Measurements from ENCODE around the gene MYOZ2.
"Not testable (repeated sequence)": the region's sequence is repeated elsewhere in the genome, so short reads cannot be mapped to it uniquely, and the experiment has no call there.

MYOZ2 gene

DNA sequence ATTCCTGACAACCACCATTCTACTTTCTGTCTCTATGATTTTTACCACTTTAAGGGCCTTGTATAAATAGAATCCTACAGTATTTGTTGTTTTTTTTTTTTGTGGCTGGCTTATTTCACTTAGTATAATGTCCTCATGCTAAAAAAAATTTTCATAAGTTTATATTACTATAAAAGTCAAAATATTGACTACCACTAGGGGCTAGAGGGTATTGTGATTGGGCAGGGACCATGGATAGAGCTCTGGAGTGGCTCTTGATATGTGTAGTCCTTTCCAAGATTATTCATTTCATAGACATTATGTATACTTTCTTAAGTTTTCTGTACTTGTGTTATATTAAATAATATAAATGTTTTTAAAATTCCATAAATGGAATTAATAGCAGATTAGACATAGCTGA, 34.6 kb downstream of the MYOZ2 start:
- Histone ChIP-seq H3K4me3 (ENCODE audit: low read length) (no peak overlapping the region), H3K27ac (ENCODE audit: low read length) (no peak overlapping the region), H3K9me3 (ENCODE audit: insufficient read depth, low read length) (no peaks in the 10 kb centered on the region), H2AFZ (ENCODE audit: low read depth, low read length) (no peak overlapping the region), H3K9ac (ENCODE audit: low read length) (no peak overlapping the region), H3K27me3 (ENCODE audit: low read depth, low read length) (no peaks in the 10 kb centered on the region), H3K4me1 (ENCODE audit: low read length) (no peaks in the 10 kb centered on the region), H3K4me2 (ENCODE audit: low read length) (no peak overlapping the region), H3K36me3 (replicated peaks; ENCODE audit: low read depth, low read length) (no peaks in the 10 kb centered on the region), H3K79me2 (ENCODE audit: low read length) (no peaks in the 10 kb centered on the region), H4K20me1 (ENCODE audit: insufficient read depth, low read length) (no peaks in the 10 kb centered on the region)
- TF ChIP-seq, protein P1, sequence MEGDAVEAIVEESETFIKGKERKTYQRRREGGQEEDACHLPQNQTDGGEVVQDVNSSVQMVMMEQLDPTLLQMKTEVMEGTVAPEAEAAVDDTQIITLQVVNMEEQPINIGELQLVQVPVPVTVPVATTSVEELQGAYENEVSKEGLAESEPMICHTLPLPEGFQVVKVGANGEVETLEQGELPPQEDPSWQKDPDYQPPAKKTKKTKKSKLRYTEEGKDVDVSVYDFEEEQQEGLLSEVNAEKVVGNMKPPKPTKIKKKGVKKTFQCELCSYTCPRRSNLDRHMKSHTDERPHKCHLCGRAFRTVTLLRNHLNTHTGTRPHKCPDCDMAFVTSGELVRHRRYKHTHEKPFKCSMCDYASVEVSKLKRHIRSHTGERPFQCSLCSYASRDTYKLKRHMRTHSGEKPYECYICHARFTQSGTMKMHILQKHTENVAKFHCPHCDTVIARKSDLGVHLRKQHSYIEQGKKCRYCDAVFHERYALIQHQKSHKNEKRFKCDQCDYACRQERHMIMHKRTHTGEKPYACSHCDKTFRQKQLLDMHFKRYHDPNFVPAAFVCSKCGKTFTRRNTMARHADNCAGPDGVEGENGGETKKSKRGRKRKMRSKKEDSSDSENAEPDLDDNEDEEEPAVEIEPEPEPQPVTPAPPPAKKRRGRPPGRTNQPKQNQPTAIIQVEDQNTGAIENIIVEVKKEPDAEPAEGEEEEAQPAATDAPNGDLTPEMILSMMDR (IDR thresholded peaks at IDR 0.05; ENCODE audit: low read depth, low read length) = no peak
- TF ChIP-seq EZH2phosphoT487 (IDR thresholded peaks at IDR 0.05; ENCODE audit: low read depth) = no peak

DNA sequence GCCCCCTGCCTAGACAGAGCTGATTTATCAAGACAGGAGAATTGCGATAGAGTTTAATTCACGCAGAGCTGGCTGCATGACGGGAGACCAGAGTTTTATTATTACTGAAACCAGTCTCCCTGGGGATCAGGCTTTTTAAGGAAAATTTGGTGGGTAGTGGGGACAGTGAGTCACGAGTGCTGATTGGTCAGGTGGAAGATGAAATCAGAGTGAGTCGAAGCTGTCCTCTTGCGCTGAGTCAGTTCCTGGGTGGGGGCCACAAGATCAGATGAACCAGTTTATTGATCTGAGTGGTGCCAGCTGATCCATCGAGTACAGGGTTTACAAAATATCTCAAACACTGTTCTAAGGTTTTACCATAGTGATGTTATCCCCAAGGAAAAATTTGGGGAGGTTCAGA, 36.6 kb downstream of the MYOZ2 start:
- Histone ChIP-seq H3K4me1 (ENCODE audit: low read length) (no peaks in the 10 kb centered on the region), H3K27ac (ENCODE audit: low read length) (no peak overlapping the region), H3K4me3 (ENCODE audit: low read length) (no peak overlapping the region), H3K9me3 (ENCODE audit: insufficient read depth, low read length) (no peaks in the 10 kb centered on the region), H3K4me2 (ENCODE audit: low read length) (no peak overlapping the region), H3K9ac (ENCODE audit: low read length) (no peak overlapping the region), H4K20me1 (ENCODE audit: insufficient read depth, low read length) (no peaks in the 10 kb centered on the region), H2AFZ (ENCODE audit: low read depth, low read length) (no peak overlapping the region), H3K27me3 (ENCODE audit: low read depth, low read length) (no peaks in the 10 kb centered on the region), H3K36me3 (replicated peaks; ENCODE audit: low read depth, low read length) (no peaks in the 10 kb centered on the region), H3K79me2 (ENCODE audit: low read length) (no peaks in the 10 kb centered on the region)
- TF ChIP-seq, protein P1 (IDR thresholded peaks at IDR 0.05; ENCODE audit: low read depth, low read length) = no peak
- no peak for TF ChIP-seq EZH2phosphoT487 (IDR thresholded peaks at IDR 0.05; ENCODE audit: low read depth)

DNA sequence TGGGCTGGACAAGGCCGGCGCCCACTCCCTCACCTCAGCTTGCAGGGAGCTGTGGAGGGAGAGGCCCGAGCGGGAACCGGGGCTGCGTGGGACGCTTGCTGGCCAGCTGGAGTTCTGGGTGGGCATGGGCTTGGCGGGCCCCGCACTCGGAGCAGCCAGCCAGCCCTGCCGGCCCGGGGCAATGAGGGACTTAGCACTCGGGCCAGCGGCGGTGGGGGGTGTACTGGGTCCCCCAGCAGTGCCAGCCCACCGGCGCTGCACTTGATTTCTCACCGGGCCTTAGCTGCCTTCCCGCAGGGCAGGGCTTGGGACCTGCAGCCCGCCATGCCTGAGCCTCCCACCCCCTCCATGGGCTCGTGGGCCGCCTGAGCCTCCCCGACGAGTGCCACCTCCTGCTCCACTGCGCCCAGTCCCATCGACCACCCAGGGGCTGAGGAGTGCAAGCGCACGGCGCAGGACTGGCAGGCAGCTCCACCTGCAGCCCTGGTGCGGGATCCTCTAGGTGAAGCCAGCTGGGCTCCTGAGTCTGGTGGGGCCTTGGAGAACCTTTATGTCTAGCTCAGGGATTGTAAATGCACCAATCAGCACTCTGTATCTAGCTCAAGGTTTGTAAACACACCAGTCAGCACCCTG, 38.2 kb downstream of the MYOZ2 start:
- H3K4me2 ChIP-seq (ENCODE audit: low read length); H3K27ac ChIP-seq (ENCODE audit: low read length); H4K20me1 ChIP-seq (ENCODE audit: insufficient read depth, low read length); H3K9ac ChIP-seq (ENCODE audit: low read length); H3K36me3 ChIP-seq (replicated peaks; ENCODE audit: low read depth, low read length); H3K9me3 ChIP-seq (ENCODE audit: insufficient read depth, low read length); H3K4me3 ChIP-seq (ENCODE audit: low read length); H3K4me1 ChIP-seq (ENCODE audit: low read length); H3K27me3 ChIP-seq (ENCODE audit: low read depth, low read length); H3K79me2 ChIP-seq (ENCODE audit: low read length); H2AFZ ChIP-seq (ENCODE audit: low read depth, low read length): not testable (repeated sequence)

DNA sequence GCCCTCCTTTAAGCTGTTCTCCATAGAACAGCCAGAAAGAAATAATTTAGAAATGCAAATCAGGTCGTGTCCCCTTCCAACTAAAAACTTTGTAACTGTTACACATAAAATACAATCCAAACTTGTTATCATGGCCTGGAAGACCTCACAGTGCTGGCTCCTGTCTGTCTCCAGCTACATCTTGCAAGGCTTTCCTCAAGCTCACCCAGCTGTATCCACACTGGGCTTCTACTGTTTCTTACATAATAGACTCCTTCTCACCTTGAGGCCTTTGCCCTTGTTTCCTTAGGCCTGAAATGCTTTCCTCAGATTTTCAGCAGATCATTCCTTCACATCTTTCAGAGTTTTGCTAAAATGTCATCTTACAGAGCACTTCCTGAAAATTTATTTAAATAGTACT, 43.4 kb downstream of the MYOZ2 start:
- H3K79me2 ChIP-seq (ENCODE audit: low read length) = no peaks in the 10 kb centered on the region
- H3K4me3 ChIP-seq (ENCODE audit: low read length) = no peak overlapping the region
- peaks cover 5% of the 10 kb centered on the region; the same call in 1 of the 2 replicates for H3K27me3 ChIP-seq (ENCODE audit: low read depth, low read length)
- H3K4me2 ChIP-seq (ENCODE audit: low read length) = no peak overlapping the region
- no peak overlapping the region for H2AFZ ChIP-seq (ENCODE audit: low read depth, low read length)
- no peaks in the 10 kb centered on the region for H3K9me3 ChIP-seq (ENCODE audit: insufficient read depth, low read length)
- no peaks in the 10 kb centered on the region for H3K36me3 ChIP-seq (replicated peaks; ENCODE audit: low read depth, low read length)
- H3K27ac ChIP-seq (ENCODE audit: low read length) = no peak overlapping the region
- H3K9ac ChIP-seq (ENCODE audit: low read length) = no peak overlapping the region
- H3K4me1 ChIP-seq (ENCODE audit: low read length) = no peaks in the 10 kb centered on the region
- no peak for TF ChIP-seq EZH2phosphoT487 (IDR thresholded peaks at IDR 0.05; ENCODE audit: low read depth)
- TF ChIP-seq, protein P1 (IDR thresholded peaks at IDR 0.05; ENCODE audit: low read depth, low read length) = no peak
- no peaks in the 10 kb centered on the region for H4K20me1 ChIP-seq (ENCODE audit: insufficient read depth, low read length)

All from OCI-LY3 (cell line).